HCT116 (cell line): ENCODE data around the gene TAS2R46.
A peak's percentile ranks its signal among the peaks of the same experiment; 100 is the strongest.

Source experiments
- CEBPB ChIP-seq: IDR thresholded peaks from 2 replicates; pipeline ENCODE4 v1.6.1; 2012; ENCODE audit warnings: low read depth
- EZH2phosphoT487 ChIP-seq: fragments of 200-600 bp; IDR thresholded peaks from 2 replicates; pipeline ENCODE4 v1.6.1; 2018; ENCODE audit warnings: antibody characterized with exemption, borderline replicate concordance
- FOSL1 ChIP-seq: IDR thresholded peaks from 2 replicates; pipeline ENCODE4 v1.6.1; 2012; ENCODE audit warnings: low read depth
- POLR2A ChIP-seq: IDR thresholded peaks from 2 replicates; pipeline ENCODE4 v1.7.0; 2011; ENCODE audit warnings: borderline replicate concordance; ENCODE audit not compliant: insufficient read depth, insufficient read length; ENCODE audit errors: extremely low read depth
- TF ChIP-seq, protein P1 (sequence below): IDR thresholded peaks from 2 replicates; pipeline ENCODE4 v1.6.1; 2012; ENCODE audit warnings: low read depth
- TF ChIP-seq, protein P2 (sequence below), 3 experiments: fragments of 200-600 bp in 1 of 3; sonication (generic) in 1 of 3; IDR thresholded peaks in 2 of 3; conservative IDR thresholded peaks in 1 of 3; 2 replicates each; pipeline ENCODE4 v1.5.1; 2012 to 2017; ENCODE audit warnings: low read depth in 2 of 3, low read length in 2 of 3, antibody characterized with exemption in 1 of 3, borderline replicate concordance in 1 of 3, control low read depth in 1 of 3, mild to moderate bottlenecking in 1 of 3, mixed read lengths in 1 of 3, mixed run types in 1 of 3, moderate library complexity in 1 of 3; ENCODE audit not compliant: insufficient read depth in 1 of 3

DNA sequence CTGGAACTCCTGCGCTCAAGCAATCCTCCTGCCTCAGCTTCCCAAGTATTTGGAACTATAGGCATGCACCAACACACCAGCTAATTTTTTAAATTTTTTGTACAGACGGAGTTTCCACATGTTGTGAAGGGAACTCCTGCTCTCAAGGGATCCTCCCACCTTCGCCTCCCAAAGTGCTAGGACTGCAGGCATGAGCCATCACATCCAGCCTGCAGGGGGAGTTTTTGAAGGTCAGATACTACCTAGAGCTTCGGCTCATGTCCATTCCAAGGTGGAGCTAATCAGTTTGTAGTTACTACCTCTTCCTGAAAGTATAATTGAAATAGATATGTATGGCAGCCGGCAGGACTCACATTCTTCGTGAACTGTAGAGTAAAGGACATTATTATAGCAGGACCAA is 36.0 kb downstream of the TAS2R46 start:
- TF ChIP-seq, protein P1, sequence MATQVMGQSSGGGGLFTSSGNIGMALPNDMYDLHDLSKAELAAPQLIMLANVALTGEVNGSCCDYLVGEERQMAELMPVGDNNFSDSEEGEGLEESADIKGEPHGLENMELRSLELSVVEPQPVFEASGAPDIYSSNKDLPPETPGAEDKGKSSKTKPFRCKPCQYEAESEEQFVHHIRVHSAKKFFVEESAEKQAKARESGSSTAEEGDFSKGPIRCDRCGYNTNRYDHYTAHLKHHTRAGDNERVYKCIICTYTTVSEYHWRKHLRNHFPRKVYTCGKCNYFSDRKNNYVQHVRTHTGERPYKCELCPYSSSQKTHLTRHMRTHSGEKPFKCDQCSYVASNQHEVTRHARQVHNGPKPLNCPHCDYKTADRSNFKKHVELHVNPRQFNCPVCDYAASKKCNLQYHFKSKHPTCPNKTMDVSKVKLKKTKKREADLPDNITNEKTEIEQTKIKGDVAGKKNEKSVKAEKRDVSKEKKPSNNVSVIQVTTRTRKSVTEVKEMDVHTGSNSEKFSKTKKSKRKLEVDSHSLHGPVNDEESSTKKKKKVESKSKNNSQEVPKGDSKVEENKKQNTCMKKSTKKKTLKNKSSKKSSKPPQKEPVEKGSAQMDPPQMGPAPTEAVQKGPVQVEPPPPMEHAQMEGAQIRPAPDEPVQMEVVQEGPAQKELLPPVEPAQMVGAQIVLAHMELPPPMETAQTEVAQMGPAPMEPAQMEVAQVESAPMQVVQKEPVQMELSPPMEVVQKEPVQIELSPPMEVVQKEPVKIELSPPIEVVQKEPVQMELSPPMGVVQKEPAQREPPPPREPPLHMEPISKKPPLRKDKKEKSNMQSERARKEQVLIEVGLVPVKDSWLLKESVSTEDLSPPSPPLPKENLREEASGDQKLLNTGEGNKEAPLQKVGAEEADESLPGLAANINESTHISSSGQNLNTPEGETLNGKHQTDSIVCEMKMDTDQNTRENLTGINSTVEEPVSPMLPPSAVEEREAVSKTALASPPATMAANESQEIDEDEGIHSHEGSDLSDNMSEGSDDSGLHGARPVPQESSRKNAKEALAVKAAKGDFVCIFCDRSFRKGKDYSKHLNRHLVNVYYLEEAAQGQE, result no peak
- TF ChIP-seq, protein P2, sequence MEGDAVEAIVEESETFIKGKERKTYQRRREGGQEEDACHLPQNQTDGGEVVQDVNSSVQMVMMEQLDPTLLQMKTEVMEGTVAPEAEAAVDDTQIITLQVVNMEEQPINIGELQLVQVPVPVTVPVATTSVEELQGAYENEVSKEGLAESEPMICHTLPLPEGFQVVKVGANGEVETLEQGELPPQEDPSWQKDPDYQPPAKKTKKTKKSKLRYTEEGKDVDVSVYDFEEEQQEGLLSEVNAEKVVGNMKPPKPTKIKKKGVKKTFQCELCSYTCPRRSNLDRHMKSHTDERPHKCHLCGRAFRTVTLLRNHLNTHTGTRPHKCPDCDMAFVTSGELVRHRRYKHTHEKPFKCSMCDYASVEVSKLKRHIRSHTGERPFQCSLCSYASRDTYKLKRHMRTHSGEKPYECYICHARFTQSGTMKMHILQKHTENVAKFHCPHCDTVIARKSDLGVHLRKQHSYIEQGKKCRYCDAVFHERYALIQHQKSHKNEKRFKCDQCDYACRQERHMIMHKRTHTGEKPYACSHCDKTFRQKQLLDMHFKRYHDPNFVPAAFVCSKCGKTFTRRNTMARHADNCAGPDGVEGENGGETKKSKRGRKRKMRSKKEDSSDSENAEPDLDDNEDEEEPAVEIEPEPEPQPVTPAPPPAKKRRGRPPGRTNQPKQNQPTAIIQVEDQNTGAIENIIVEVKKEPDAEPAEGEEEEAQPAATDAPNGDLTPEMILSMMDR (IDR thresholded peaks at IDR 0.05 in 2 of 3, conservative IDR thresholded peaks at IDR 0.05 in 1 of 3; ENCODE audit: borderline replicate concordance in 1 of 3, insufficient read depth in 1 of 3, low read depth in 2 of 3, low read length in 2 of 3), result peak in 2 of 3 experiments; percentile 36 to 42; a peak in 4 of 6 replicates
- TF ChIP-seq CEBPB (no peak), POLR2A (no peak), FOSL1 (no peak), EZH2phosphoT487 (no peak)
